Nephron (organoid): Measurements from ENCODE around the gene GNL3.

Experiments
- H3K27ac Mint-ChIP-seq, 3 experiments: 2 replicates each; pipeline ENCODE4 v1.8.0; 2020; ENCODE audit warnings: mixed read lengths in 3 of 3, mild to moderate bottlenecking in 2 of 3, moderate library complexity in 1 of 3
- H3K27me3 Mint-ChIP-seq: 2 replicates; pipeline ENCODE4 v1.8.0; 2021; ENCODE audit warnings: low read depth, mild to moderate bottlenecking, moderate library complexity, mixed read lengths
- H3K36me3 Mint-ChIP-seq: 2 replicates; pipeline ENCODE4 v1.8.0; 2020; ENCODE audit warnings: low read depth, mixed read lengths
- H3K4me1 Mint-ChIP-seq: 2 replicates; pipeline ENCODE4 v1.8.0; 2020; ENCODE audit warnings: mixed read lengths
- H3K4me3 Mint-ChIP-seq, 3 experiments: 2 replicates each; pipeline ENCODE4 v1.8.0; 2020; ENCODE audit warnings: mild to moderate bottlenecking in 3 of 3, mixed read lengths in 3 of 3, moderate library complexity in 2 of 3
- H3K9me3 Mint-ChIP-seq: 2 replicates; pipeline ENCODE4 v1.8.0; 2020; ENCODE audit warnings: mixed read lengths
- CTCF ChIP-seq, 3 experiments: fragments of 200-600 bp; sonication (generic); IDR thresholded peaks; one replicate each; pipeline ENCODE4 v1.5.0; 2021; ENCODE audit warnings: antibody characterized with exemption in 3 of 3; ENCODE audit not compliant: unreplicated experiment in 3 of 3

Gene GNL3

GRCh38 chr3:52712291-52713212 is 26.7 kb downstream of the GNL3 start:
- Mint-ChIP-seq H3K4me3 (no peak overlapping the region), H3K9me3 (no peaks in the 10 kb centered on the region), H3K4me1 (peaks cover 2% of the 10 kb centered on the region), H3K36me3 (peaks cover 39% of the 10 kb centered on the region), H3K27ac (no peak overlapping the region), H3K27me3 (no peaks in the 10 kb centered on the region)
- no peak for TF ChIP-seq CTCF (IDR thresholded peaks at IDR 0.05; ENCODE audit: unreplicated experiment in 3 of 3)

- no peaks in the 10 kb centered on the region for H3K4me1 Mint-ChIP-seq
- H3K9me3 Mint-ChIP-seq = peaks cover under 1% of the 10 kb centered on the region
- H3K27me3 Mint-ChIP-seq = no peaks in the 10 kb centered on the region
- no peak for TF ChIP-seq CTCF (IDR thresholded peaks at IDR 0.05; ENCODE audit: unreplicated experiment in 3 of 3)
- H3K27ac Mint-ChIP-seq = no peak overlapping the region
- H3K4me3 Mint-ChIP-seq = no peak overlapping the region
- H3K36me3 Mint-ChIP-seq = peaks cover 45% of the 10 kb centered on the region
Measured at GRCh38 chr3:52714335-52715302, 28.8 kb downstream of the GNL3 start.

- Mint-ChIP-seq H3K4me3 (peak overlapping the region in 1 of 3 experiments; percentile 9), H3K27me3 (no peaks in the 10 kb centered on the region), H3K9me3 (peaks cover 9% of the 10 kb centered on the region), H3K27ac (no peak overlapping the region), H3K4me1 (no peaks in the 10 kb centered on the region), H3K36me3 (peaks cover 57% of the 10 kb centered on the region)
- no peak for TF ChIP-seq CTCF (IDR thresholded peaks at IDR 0.05; ENCODE audit: unreplicated experiment in 3 of 3)
Measured at GRCh38 chr3:52715714-52716305, 30.0 kb downstream of the GNL3 start.

GRCh38 chr3:52719618-52720017 is 33.8 kb downstream of the GNL3 start:
- no peak overlapping the region for H3K4me3 Mint-ChIP-seq

More at GRCh38 chr3:52719618-52720017, 33.8 kb downstream of the GNL3 start:
- Mint-ChIP-seq H3K27ac (no peak overlapping the region), H3K36me3 (peaks cover 67% of the 10 kb centered on the region), H3K27me3 (no peaks in the 10 kb centered on the region), H3K4me1 (no peaks in the 10 kb centered on the region), H3K9me3 (peaks cover 11% of the 10 kb centered on the region)
- TF ChIP-seq CTCF (IDR thresholded peaks at IDR 0.05; ENCODE audit: unreplicated experiment in 3 of 3) = no peak
